ENCODE data around the gene FBRSL1.
A peak's percentile ranks its signal among the peaks of the same experiment; 100 is the strongest.

Gene FBRSL1

DNA sequence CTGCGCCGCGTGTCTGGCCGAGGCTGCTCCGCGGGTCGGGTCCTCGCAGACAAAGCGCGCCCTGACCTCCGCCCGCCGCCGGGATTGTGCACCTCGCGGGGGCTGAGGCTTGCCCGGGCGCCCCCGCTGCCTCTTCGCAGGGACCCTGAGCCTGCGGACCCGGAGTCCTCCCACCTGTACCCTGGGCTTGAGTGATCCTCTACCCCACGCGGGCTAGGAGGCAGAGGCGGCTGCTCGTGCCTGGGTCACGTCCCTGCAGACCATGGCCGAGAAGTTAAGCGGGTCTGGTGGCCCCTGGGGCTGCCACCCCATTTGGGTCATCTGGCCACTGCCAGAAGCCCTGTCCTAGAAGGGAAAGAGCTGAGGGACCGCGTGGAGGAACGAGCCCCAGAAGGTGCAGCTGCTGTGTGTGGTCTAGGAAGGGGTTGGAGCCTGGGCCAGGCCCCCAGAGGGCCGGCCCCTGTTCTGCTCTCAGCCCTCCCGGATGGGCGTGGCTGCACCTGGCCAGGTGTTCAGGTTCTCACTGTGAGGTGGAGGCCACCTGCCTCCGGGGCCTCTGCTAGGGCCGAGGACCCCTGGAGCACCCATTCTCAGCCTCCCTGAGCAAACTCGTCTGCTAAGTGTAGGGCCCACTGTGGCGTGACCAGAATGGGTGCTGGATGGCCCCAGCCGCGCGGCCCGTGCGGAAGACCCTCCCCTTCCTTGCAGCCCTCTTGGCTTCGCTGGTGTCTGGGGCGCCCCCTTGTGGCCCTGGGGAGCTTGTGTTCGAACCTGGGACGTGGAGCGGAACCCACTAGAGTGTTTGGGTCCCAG is 70.9 kb downstream of the FBRSL1 start:
- DNase-seq: peak; percentile 68 to 72
